ENCODE data around the gene AGER.

GRCh38 chr6:32184084-32184640 lies at the start of gene AGER:
- no peak for TF ChIP-seq CTCF (IDR thresholded peaks at IDR 0.05)
- no peak for TF ChIP-seq EP300 (IDR thresholded peaks at IDR 0.05)
- TF ChIP-seq POLR2A (IDR thresholded peaks at IDR 0.05): no peak
- TF ChIP-seq POLR2AphosphoS5 (IDR thresholded peaks at IDR 0.05): no peak

All from sigmoid colon (tissue), 4 donors.